GM18868 (cell line): Measurements from ENCODE around the gene ROMO1.
A peak's percentile ranks its signal among the peaks of the same experiment; 100 is the strongest.

ENCODE experiments used
- ATAC-seq: cut with Tn5 transposase; IDR thresholded peaks from one replicate; pipeline ENCODE4 v1.9.1; 2021; ENCODE audit warnings: mild to moderate bottlenecking, moderate library complexity; ENCODE audit not compliant: unreplicated experiment

The ROMO1 gene

DNA sequence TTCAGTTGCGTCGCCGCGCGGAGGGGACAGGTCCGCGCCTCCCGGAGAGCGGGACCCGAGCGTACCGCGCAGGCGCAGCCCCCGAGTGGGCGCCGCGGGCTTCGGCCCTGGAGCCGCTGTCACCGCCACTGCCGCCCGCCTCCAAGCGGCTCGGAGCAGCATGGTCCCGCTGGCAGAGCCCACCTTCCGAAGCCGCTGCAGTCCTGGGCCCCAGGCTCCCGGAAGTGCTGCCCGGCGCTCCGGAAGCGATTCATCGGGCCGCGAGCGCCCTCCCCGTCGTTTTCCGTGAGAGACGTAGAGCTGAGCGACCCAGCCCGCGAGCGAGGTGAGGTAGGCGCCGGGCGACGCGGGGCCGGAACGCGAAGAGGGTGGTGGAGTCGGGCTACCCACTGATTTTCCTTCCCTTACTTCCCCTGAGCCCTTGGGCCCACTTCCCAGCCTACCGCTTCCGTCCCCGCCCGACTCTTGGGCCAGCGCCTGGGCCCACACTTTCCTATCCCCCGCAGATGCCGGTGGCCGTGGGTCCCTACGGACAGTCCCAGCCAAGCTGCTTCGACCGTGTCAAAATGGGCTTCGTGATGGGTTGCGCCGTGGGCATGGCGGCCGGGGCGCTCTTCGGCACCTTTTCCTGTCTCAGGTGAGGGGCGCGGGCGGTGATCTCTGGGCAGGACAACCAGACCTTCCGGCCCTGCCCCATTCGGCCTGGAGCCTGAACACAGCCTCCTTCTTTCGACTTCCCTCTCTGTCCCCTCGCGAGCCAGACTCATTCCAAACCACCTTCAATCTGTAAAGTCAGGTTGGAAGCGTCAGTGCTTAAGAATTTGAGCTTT, at the start of gene ROMO1, which contains the start of gene NFS1:
Gene ROMO1, plus strand, starts transcription at position 279 of the 830 bp plus-strand sequence. Its CDS starts 228 bp downstream, at position 507.
Gene NFS1, minus strand, starts transcription at position 226 of the 830 bp plus-strand sequence. Its CDS starts 64 bp downstream, at position 162.
- peak; percentile 80 for ATAC-seq

DNA sequence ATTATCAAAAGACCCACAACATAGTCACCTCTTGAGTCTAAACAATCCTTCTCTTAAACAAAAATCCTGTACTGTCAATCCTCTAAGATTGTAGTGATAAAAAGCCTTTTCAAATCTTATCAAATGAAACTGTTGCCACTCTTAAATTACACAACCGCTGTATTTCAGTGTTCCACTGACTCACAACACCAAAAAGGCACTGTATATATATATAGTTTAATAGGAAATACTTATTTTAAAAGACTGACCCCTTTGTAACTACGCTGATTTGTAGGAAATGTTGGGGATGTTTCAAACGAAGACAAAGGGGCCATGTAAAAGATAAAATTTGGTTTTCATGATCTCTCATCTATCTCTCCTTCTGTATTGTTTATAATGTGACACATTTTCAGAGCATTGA, 48.6 kb upstream of the ROMO1 start:
- no peak for ATAC-seq

DNA sequence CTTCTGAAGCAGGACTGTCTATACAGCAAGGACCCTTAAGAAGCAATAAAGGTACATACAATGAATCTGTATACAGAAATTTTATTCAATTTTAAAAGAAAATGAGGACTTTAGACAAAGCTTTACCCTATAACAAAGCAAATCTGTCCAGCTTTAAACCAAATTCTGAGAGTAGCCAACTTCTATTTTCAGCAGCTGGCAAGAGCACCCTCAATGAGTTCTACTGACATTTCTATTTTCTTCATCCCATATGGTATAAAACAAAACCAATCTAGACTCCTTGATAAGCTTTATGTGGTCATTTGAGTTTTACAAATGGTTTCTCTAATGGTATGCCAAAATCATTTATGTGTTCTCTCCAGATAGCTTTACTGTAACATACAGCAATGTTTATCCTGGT, 47.2 kb upstream of the ROMO1 start:
- no peak for ATAC-seq

DNA sequence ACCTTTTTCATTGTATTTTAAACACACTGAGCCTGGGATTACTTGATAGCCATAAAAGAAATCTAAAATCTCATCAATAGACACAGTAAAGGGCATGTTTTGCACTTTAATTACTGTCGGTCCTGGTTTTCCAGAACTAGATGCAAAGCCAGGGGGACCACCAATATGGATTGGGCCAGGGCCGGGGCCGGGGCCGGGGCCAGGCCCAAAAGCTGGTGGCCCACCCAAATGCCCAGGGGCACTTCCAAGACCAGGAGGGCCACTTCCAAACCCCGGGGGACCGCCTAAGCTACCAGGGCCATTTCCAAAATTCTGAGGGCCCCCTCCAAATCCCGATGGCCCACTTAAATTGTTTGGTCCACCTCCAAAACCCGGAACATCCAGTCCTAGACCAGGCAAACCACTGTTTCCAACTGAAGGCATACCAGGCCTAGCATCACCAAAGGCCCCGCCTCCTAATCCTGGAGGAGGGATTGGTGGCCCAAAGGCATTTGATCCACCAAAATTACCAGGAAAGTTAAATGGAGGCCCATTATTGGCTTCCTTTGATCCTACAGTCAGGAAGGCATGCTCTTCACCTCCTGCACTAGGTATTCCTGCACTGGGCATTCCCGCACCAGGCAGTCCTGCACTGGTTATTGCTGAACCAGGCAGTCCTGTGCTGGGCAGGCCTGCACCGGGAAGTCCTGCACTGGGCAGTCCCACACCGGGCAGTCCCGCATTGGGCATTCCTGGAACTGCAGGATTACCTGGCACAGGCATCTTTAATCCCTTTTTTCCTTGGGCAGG, 46.4 kb upstream of the ROMO1 start:
- ATAC-seq, result no peak

DNA sequence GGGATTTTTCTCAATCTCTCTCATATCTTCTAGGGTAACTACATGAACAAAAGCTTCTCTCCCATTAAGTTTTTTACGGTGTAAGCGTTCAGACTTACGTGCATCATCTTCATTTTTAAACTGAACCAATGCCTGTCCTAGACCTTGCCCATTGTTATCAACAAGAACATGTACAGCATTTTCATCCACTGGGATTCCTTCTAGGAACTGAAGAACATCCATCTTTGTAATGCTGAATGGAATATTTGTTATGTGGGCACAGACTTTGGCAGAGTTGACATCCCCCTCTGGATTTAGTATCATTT, 45.8 kb upstream of the ROMO1 start:
- no peak for ATAC-seq

DNA sequence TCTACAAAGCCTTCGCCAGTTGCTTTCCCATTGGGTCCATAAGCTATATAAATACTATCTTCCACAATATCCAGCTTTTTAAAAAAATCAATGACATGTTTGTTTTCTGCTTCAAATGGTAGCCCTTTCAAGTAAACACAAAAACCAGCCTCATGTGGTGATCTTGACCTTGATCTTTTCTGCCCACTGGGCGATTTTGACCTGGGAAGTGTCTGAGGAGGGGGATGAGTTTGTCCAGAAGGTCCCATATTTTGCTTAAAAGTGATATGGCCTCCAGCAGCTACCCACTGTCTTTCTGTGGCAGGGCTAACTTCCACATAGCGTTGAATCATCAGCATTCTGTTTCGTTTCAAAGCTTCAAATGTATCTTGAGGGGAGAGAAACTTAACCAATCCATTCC, 45.3 kb upstream of the ROMO1 start:
- ATAC-seq, result no peak

DNA sequence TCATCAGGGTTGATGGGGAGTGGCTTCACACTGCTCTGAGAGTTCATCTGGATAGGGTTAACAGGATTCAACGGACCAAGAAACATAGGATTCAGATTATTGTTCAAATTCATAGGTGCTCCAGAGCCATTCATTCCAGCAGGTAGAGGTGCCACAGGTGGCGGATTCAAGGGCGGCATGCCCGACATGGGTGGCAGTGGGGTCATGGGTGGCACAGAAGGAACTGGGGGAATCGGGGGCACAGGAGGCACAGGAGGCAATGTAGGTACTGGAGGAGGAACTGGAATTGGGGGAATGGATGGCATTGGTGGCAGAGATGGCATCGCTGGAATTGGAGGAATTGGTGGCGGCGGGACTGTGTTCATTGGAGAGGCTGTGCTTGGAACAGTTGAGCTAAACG, 44.8 kb upstream of the ROMO1 start:
- no peak for ATAC-seq

DNA sequence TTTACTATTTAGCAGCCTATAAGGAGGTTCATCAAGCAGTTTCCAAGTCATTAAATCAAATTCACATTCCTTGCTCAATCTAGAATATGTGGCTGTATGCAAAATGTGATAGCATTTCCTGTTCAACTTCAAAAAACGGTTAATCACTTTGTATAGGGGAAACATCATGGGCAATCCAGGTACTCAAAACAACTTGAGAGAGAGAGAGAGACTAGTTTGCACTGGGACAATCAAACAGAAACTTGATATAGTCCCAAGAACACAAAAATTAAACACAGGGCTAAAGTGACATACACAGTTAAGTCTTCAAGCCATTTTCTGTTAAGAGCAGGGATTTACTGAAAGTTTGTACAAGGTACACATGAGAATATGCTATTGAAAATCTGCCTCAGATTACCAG, 41.9 kb upstream of the ROMO1 start:
- no peak for ATAC-seq

DNA sequence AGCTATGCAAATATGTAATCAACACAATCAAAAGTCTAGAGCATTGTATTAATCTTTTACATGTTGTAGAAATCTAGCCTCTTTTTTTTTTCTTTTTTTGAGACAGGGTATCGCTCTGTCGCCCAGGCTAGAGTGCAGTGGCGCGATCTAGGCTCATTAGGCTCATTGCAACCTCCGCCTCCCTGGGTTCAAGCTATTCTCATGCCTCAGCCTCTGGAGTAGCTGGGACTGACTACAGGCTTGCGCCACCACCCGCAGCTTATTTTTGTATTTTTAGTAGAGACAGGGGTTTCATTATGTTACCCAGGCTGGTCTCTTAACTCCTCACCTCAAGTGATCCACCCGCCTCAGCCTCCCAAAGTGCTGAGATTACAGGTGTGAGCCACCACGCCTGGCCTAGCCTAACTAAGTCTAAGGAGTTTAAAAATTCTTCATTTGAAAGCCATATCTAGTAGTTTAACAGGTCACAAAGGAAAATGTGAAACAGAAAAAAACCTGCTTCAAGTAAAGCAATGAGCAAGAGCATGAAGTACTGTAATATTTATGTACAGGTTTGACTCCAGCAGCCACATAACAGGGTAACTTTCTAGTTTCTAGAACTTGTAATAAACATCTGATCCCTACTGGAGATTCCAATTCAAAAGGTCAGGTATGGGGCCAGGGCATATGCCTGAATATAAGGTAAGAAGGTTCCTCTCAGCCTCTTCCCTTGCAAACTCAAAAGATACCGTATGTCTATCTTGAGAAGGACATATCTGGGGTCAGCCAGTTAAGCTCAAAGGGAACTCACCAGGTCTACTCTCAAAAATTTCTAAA, 38.9 kb upstream of the ROMO1 start:
- ATAC-seq, result no peak

DNA sequence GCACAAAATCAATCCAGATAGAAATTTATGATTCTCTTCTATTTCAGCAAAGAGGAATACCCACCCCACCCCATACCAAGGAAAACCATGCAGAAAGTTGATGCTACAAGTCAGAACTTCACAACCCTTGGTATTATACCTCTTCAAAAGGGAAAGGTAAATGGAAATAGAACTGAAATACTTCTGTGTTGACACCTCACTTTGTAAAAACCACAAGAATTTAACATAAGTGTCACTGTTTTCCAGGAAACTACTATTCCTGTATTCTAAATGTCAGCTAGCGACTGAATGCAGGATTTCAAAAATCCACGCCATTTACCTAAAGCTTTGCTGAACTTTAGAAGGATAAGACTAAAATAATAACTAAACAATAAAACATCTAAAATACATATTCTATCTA, 38.2 kb upstream of the ROMO1 start:
- ATAC-seq, result no peak

DNA sequence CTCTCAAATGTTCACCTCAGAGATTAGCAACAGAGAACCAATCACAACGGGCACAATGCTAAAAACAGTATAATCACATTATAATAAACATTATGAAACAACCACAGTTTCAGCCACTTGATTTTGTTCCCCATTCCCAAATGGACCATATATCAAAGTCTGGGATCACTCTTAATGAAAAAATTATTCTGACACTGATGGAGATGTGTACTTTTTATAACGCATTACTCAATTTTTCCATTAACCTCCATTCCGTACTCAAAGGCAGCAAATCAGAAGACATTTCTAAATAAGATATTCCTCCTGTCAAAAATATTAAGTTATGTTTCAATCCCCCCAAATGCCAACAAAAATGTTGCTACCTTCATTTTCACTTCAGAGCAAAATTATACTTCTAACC, 37.3 kb upstream of the ROMO1 start:
- no peak for ATAC-seq

DNA sequence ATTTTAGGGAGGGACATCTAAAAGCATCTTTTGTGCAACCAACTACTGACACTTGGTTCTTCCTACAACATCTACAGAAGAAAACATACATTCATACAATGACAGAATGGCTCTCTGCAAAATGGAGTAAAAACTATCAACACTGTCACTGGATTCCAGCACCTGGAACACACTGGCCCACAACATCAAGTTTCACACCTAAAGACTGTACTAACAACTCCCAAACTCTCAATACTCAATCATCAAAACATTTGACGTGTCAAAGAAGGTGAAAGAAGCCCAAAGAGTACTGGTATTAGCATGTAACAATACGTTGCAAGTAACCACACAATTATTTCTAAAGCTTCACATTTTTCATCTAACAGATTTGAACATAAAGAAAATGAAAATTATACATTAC, 36.7 kb upstream of the ROMO1 start:
- no peak for ATAC-seq

DNA sequence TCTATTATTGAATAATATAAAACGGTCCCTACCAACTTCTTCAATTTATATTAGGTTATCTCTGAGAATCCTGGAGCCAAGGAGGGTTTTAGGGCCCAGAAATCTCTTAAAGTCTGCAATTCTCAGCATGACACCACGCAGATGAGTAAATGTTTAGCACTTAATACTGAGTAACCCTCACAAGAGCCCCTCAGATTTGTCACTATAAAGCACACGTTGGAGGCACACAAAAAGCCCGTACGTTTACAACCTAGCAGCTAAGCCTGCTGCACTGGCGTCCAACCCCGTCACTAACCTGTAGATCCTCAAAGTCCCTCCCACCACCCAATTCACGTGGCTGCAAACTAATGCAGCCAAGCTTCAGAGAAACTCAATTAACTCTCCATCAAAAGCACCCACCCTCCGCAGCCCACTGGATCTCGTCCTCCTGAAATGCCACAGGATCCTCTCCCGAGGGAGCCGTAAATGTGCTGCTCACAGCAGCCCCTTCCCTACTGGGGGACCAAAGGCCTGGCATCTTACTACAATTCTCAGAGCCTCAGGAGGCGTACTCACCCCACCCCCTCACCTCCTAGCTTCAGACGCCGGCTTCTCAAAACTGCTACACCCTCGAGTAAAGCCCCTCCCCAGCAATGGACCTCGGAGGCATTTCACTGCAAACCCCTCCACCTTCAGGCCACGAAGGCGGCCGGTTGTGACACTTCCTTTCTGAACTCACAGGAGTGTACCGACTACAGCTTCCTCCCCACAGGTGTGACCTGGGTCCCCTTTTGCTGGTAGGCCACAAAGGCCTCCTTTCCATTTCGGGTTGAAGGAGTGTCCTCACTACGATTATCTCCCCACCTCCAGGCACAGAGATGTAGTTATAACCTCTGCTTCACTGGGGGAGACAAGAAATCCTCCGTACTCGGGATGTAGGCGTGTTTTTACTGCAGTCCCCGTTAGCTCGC, 35.4 kb upstream of the ROMO1 start:
- peak; percentile 20 for ATAC-seq

DNA sequence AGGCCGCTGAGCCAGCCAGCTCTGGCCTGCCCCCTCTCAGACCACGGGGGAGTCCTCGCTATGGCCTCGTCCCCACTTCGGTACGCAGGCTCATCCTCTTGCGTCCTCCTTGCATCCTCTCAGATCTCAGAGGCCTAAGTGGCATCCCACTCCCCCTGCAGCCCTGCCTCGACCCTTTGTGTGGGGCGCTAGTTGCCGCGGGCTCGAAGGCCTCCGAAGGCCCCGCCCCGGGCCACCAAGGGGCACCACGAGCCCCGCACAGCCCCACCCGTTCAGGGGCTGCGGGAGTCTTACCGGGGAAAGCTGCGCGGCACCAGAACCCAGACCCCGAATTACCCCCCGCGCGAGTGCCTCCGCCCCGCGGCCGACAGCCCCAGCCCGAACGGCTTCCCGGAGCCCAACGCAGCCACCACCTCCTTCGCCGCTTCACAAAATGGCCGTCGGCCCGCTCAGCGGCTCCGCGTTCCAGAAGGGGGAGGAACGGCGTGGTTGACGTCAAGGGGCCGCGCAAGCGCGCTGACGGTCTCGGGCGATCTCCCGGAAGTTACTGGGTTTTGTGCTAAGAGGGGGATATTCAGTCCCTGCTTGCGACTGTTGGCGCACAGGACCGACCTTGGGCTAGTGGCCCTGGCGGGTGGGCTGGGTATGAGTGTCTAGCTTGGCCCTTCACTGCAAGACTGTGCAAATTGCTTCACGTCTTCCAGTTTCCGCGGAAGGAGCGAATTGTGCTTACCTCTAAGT, 34.6 kb upstream of the ROMO1 start, which contains the start of the genes CPNE1 and RBM12:
Gene CPNE1, minus strand, starts transcription at position 435 of the 741 bp plus-strand sequence. CDS start 31,977 bp downstream, outside the sequence.
Gene RBM12, minus strand, starts transcription at position 435 of the 741 bp plus-strand sequence. CDS start 9,578 bp downstream, outside the sequence.
- ATAC-seq, result peak; percentile 79

DNA sequence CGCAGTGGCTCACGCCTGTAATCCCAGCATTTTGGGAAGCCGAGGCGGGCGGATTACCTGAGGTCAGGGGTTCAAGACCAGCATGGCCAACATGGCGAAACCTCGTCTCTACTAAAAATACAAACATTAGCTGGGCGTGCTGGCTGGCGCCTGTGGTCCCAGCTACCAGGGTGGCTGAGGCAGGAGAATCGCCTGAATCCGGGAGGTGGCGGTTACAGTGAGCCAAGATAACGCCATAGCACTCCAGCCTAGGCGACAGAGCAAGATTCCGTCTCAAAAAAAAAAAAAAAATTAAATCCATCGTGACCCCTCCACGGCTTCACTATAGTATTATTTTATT, 33.3 kb upstream of the ROMO1 start:
- no peak for ATAC-seq

DNA sequence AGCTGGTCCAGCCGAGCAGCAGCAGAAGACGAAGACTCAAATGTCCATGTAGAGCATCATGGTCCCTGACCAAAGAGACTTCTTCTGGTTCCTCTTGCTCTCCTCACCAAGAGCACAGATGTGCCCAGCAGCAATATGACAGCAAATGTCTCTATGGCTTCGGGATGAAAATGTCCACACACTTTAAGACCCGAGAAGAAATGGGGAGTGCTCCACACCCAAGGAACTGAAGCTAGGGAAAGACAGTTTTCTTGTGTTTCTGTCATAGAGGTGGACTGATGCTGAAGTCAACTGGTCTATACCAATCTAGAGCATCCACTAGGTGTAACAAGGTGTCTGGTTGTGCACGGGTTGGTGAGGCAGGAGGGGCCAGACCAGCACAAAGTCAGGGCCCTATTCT, 30.0 kb upstream of the ROMO1 start:
- ATAC-seq, result no peak

DNA sequence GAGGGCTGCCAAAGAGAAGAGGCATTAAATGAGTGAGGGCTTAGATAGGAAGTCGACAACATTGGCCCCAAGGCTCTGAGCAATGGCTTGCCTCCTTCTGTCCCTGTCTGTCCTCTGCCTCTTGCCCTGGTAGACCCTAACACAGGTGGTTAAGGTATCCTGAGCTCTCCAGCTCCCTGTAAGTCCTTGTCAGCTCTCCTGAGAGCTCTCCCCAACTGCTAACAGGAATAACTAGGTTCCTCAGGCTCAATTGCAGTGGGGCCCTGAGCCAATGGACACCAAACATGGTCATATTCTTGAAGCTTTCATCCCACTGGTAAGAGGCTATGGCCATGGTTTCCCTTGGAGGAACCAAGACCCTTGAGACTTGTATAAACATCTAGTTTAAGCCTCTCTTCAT, 29.5 kb upstream of the ROMO1 start:
- ATAC-seq, result no peak

DNA sequence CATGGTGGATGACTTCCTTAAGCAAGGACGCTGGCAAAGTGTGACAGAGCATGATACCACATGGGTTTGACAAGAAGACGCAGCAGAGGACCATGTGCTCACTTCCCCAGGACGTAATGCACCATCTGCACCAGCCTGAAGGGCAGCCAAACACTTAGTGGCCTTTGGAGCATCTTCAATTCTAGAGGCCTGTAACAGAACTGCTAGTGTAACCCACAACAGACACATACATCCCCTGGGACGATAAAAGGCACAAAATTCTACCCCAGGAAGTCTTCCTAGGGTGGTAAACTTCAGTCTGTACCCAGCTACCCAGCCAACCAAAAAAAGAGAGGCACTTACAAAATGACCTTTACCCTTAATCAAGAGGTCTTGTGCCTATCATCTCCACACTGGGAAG, 25.3 kb upstream of the ROMO1 start:
- ATAC-seq, result no peak

DNA sequence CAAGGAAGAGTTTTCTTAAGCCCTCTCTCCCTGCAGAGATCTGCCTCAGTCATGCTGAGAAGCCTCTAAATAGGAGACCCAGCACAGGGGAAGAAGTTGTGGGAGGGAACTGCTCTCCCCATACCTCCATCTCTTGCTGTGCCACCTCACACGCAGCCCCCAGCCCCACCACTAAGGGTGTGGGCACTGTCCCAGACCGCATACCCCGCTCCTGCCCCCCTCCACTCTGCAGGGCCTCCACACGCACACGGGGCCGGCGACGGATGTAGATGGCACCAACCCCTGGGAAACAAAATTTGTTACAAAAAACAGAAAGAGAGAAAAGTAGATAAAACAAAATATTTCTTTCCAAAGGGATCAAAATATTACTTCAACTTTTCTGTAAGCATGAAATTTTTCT, 24.3 kb upstream of the ROMO1 start:
- ATAC-seq, result no peak
